Left lung (tissue), 10 donors: ENCODE measurements around the gene KCTD10. TPM values are rescaled to one million over a fixed set of nuclear protein-coding genes. Genes with fewer than 3 reads are reported as not detected.
"Not testable (repeated sequence)": the region's sequence is repeated elsewhere in the genome, so short reads cannot be mapped to it uniquely, and the experiment has no call there.

ENCODE experiments used
- ATAC-seq: fragments of 200-7000 bp; cut with Tn5 transposase; one replicate; pipeline ENCODE4 v1.9.1; 2020; ENCODE audit warnings: moderate library complexity
- DNase-seq, 4 donors: peaks; one replicate each; pipeline ENCODE4 v3.0.0-alpha.2; 2013 to 2020
- H3K27ac ChIP-seq, 2 donors: fragments of 200-600 bp; sonication (generic) in 1 of 2; one replicate each; pipeline versions ENCODE4 v1.5.0 to v1.8.0; 2020 to 2021
- H3K27me3 ChIP-seq, 2 donors: fragments of 200-600 bp; sonication (generic) in 1 of 2; one replicate each; pipeline versions ENCODE4 v1.5.0 to v1.8.0; 2020 to 2021
- H3K36me3 ChIP-seq, 2 donors: fragments of 200-600 bp; sonication (generic) in 1 of 2; one replicate each; pipeline versions ENCODE4 v1.5.0 to v1.8.0; 2020 to 2021
- H3K4me1 ChIP-seq, 2 donors: fragments of 200-600 bp; one replicate each; pipeline ENCODE4 v1.8.0; 2021
- H3K4me3 ChIP-seq, 2 donors: fragments of 200-600 bp; sonication (generic) in 1 of 2; one replicate each; pipeline versions ENCODE4 v1.5.0 to v1.8.0; 2020 to 2021; ENCODE audit warnings: mild to moderate bottlenecking in 1 of 2
- H3K9me3 ChIP-seq, 2 donors: fragments of 200-600 bp; sonication (generic) in 1 of 2; one replicate each; pipeline versions ENCODE4 v1.5.0 to v1.8.0; 2020 to 2021
- intact Hi-C, 2 donors: fragments of 100-400 bp; cut with DNase I; formaldehyde crosslinking; loops; one replicate each; pipeline versions ENCODE4 v1.11.2 to v1.14.2; 2022
- polyA plus RNA-seq, 6 donors: library from polyadenylated mRNA; unstranded; fragments of 120-200 nt; gene quantifications; one replicate each; pipeline ENCODE4 v1.2.1, GENCODE V29; 2013; ENCODE audit not compliant: insufficient read length in 6 of 6
- total RNA-seq, 2 donors: library from RNA; stranded (reverse); fragmentation: NEBNext Ultra II Directional; extraction: Animal tissue kit (Norgen Biotek cat#: 25700); gene quantifications; one replicate each; pipeline ENCODE4 v1.2.1, GENCODE V29; 2021
- TF ChIP-seq, protein P1 (sequence below), 2 donors: fragments of 200-600 bp; sonication (generic) in 1 of 2; IDR thresholded peaks; one replicate each; pipeline versions ENCODE4 v1.5.0 to v1.8.0; 2021; ENCODE audit warnings: antibody characterized with exemption in 2 of 2
- donor health status: DM: no; HTN: yes; CAD: no.
- donor health status: DM: no; HTN: no; CAD: no.

The KCTD10 gene
- total and polyA plus RNA-seq, 8 donors: 42.7 to 68.2 (median 49.7) TPM

DNA sequence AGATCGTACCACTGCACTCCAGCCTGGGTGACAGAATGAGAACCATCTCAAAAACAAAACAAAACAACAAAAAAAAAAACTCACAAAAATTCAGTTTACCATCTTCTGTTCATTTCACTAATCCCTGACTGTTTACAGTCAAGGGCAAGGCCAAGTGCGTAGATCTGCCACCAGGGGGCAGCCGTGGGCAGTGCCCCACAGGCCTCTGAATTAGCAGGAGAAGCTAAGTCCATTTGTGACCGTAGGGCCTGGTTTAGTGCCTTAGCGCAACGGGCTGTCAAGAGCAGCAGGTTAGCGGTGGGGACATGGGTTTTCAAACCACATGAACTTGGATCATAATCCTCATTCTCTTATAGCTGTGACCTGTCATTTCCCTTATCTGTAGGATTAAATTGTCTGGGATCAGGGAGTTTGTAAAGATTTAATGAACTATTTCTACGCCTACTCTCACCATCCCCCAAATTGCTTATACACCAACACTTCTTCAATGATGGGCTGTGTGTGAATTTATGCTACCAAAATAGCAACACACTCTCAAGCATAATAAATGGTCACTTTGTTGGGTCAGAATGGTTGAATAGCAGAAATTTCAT, 49.0 kb downstream of the KCTD10 start:
- ATAC-seq (peak; percentile 96), DNase-seq (peak; percentile 60 to 96 (median 84))
- no peak overlapping the region for H3K4me3 ChIP-seq
- TF ChIP-seq, protein P1, sequence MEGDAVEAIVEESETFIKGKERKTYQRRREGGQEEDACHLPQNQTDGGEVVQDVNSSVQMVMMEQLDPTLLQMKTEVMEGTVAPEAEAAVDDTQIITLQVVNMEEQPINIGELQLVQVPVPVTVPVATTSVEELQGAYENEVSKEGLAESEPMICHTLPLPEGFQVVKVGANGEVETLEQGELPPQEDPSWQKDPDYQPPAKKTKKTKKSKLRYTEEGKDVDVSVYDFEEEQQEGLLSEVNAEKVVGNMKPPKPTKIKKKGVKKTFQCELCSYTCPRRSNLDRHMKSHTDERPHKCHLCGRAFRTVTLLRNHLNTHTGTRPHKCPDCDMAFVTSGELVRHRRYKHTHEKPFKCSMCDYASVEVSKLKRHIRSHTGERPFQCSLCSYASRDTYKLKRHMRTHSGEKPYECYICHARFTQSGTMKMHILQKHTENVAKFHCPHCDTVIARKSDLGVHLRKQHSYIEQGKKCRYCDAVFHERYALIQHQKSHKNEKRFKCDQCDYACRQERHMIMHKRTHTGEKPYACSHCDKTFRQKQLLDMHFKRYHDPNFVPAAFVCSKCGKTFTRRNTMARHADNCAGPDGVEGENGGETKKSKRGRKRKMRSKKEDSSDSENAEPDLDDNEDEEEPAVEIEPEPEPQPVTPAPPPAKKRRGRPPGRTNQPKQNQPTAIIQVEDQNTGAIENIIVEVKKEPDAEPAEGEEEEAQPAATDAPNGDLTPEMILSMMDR (IDR thresholded peaks at IDR 0.05): peak; percentile 95 to 98
- H3K4me1 ChIP-seq: no peaks in the 10 kb centered on the region
- no peaks in the 10 kb centered on the region for H3K9me3 ChIP-seq
- no peak overlapping the region for H3K27ac ChIP-seq
- H3K36me3 ChIP-seq: no peaks in the 10 kb centered on the region
- peaks cover 0 to 7% of the 10 kb centered on the region in 2 donors for H3K27me3 ChIP-seq
- intact Hi-C loops: no loop called here

DNA sequence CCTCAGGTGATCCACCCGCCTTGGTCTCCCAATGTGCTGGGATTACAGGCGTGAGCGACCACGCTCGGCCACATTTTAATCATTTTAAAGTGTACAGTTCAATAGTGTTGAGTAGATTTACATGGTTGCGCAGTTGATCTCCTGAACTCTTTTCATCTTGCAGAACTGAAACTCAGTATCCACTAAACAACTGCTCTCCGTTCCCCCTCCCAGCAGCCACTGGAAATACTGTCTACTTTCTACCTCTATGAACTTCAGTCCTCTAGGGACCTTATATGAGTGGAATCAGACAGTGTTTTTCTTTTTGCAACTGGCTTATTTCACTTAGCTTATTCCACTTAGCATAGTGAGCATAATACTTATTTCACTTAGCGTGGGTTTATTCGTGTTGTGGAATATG, 53.7 kb downstream of the KCTD10 start:
- no peaks in the 10 kb centered on the region for H3K36me3 ChIP-seq
- no peaks in the 10 kb centered on the region for H3K4me1 ChIP-seq
- ATAC-seq: no peak
- TF ChIP-seq, protein P1 (IDR thresholded peaks at IDR 0.05): no peak
- H3K4me3 ChIP-seq: no peak overlapping the region
- H3K27me3 ChIP-seq: peaks cover 0 to 30% of the 10 kb centered on the region in 2 donors
- DNase-seq: no peak
- H3K27ac ChIP-seq: no peak overlapping the region
- intact Hi-C loops: no loop called here
- no peaks in the 10 kb centered on the region for H3K9me3 ChIP-seq

DNA sequence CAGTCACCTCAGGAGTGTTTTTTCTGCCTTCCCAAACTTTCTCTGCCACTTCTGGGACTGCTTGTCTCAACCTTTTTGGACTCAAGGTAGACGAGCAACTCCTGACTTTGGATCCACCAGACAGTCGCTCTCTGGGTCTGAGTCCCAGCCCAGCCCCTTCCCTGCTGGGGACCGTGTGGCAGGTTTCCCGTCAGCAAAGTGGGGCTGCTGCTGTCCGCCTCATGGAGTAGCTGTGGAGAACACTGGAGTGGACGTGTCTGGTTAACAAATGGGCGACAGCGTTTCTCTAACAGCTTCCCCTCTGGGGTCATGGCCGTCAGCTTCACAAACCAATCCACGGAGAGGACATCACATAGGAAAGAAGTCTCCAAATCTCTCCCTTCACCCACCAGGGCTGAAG, 54.8 kb downstream of the KCTD10 start:
- Histone ChIP-seq H3K27me3 (peaks cover 0 to 30% of the 10 kb centered on the region in 2 donors), H3K4me1 (no peaks in the 10 kb centered on the region), H3K36me3 (no peaks in the 10 kb centered on the region), H3K27ac (no peak overlapping the region), H3K9me3 (no peaks in the 10 kb centered on the region), H3K4me3 (no peak overlapping the region)
- DNase-seq (no peak), ATAC-seq (no peak)
- intact Hi-C loops: no loop called here
- TF ChIP-seq, protein P1 (IDR thresholded peaks at IDR 0.05): no peak

DNA sequence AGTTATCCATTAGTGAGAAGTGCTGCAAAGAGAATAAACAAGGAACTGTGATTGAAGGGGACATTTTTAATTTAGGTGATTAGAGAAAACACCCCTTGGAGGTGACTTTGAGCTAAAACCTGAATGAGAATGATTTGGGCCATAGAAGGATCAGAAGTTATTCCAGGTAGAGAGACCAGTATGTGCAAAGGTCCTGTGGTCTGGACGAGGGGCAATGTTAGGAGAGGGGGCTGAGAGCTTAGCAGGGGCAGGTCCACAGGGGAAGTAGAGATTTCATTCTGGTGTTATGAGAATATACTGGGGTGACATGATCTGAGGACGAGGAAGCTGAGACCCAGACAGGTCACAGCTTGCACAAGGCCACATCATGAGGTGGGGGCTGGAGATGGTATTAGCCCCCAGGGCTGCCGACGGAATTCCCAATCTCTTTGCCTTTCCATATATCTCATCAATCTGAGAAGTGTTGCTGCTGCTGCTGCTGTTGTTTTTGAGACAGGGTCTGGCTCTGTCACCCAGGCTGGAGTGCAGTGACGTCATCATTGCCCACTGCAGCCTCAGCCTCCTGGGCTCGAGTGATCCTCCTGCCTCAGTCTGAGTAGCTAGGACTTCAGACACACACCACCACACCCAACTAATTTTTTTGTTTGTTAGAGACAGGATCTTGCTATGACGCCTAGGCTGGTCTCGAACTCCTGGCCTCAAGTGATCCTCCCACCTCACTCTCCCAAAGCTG, 55.6 kb downstream of the KCTD10 start:
- H3K27ac ChIP-seq: no peak overlapping the region
- no peak for ATAC-seq
- TF ChIP-seq, protein P1 (IDR thresholded peaks at IDR 0.05): no peak
- H3K4me3 ChIP-seq: no peak overlapping the region
- intact Hi-C loops: no loop called here
- no peaks in the 10 kb centered on the region for H3K9me3 ChIP-seq
- no peaks in the 10 kb centered on the region for H3K36me3 ChIP-seq
- peaks cover 0 to 30% of the 10 kb centered on the region in 2 donors for H3K27me3 ChIP-seq
- H3K4me1 ChIP-seq: no peaks in the 10 kb centered on the region
- DNase-seq: no peak

DNA sequence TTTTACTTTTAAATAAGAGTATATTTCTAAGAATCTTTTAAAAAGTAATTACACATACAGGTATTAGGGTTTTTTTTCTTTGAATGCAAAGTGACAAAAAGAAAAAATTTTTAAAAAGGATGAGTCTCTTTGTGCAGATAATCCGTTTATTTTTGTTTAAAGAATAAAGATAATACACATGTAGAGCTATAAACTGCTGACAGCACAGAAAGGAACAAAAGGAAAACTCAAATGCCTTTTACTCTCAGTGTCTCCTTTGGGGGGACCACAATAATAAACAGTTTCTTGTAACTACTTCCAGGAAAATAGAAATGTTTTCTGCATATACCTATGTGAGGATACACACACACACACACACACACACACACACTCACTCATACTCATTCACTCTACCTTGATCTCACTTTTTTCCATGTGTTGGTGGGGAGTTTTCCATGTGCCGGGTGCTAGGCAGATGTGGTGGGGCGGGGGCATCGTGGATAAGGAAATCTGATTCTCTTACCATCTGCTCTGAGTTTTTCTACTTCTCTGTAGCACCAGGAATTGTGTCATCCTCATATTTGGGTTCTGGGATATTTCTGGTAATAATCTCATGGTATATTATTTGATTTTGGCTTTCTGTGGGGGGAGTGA, 58.1 kb downstream of the KCTD10 start:
- intact Hi-C loops: no loop called here
- no peaks in the 10 kb centered on the region for H3K9me3 ChIP-seq
- no peak overlapping the region for H3K4me3 ChIP-seq
- TF ChIP-seq, protein P1 (IDR thresholded peaks at IDR 0.05): no peak
- DNase-seq (no peak), ATAC-seq (no peak)
- H3K27ac ChIP-seq: no peak overlapping the region
- H3K36me3 ChIP-seq: no peaks in the 10 kb centered on the region
- no peaks in the 10 kb centered on the region for H3K4me1 ChIP-seq
- H3K27me3 ChIP-seq: peaks cover 0 to 27% of the 10 kb centered on the region in 2 donors

DNA sequence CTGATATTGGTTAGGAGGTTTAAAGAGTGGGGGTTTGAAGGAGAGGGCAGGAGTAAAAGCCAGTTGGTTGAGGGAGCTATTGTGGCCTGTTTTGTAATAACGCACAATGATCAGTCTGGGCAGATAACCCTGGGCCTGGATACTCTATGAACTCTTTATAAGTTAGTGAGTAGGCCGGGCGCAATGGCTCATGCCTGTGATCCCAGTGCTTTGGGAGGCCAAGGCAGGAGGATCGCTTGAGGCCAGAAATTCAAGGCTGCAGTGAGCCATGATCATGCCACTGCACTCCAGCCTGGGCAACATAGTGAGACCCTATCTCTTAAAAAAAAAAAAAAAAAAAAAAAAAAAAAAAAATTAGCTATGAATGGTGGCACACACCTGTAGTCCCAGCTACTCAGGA, 71.0 kb downstream of the KCTD10 start:
- H3K36me3 ChIP-seq, H3K27ac ChIP-seq, H3K4me3 ChIP-seq, H3K4me1 ChIP-seq, ATAC-seq, H3K9me3 ChIP-seq, DNase-seq, intact Hi-C loops: not testable (repeated sequence)
- peaks cover 2 to 21% of the 10 kb centered on the region in 2 donors for H3K27me3 ChIP-seq

DNA sequence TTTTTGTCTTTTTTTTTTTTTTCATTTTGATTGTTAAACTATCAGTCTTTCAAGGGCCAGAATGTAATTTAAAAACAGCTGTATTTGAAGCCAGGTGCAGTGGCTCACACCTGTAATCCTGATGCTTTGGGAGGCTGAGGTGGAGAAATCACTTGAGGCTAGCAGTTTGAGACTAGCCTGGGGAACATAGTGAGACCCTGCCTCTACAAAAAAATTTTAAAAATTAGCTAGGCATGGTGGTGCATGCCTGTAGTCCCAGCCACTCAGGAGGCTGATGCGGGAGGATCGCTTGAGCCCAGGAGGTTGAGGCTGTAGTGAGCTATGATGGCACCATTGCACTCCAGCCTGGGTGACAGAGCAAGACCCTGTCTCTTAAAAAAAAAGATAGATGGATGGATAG, 72.3 kb downstream of the KCTD10 start:
- ATAC-seq, intact Hi-C loops, H3K36me3 ChIP-seq: not testable (repeated sequence)

More for the DNA sequence above, 72.3 kb downstream of the KCTD10 start:
- H3K4me1 ChIP-seq, H3K9me3 ChIP-seq, H3K4me3 ChIP-seq, DNase-seq, H3K27ac ChIP-seq: not testable (repeated sequence)
- H3K27me3 ChIP-seq: peaks cover 2 to 22% of the 10 kb centered on the region in 2 donors
